CD4-positive, alpha-beta T cell treated with Interleukin-15 for 1 hour (primary cell): Measurements from ENCODE around the gene BMP5.

Experiments
- DNase-seq: peaks from one replicate; pipeline ENCODE4 v3.0.0-alpha.2; 2020

The BMP5 gene

DNA sequence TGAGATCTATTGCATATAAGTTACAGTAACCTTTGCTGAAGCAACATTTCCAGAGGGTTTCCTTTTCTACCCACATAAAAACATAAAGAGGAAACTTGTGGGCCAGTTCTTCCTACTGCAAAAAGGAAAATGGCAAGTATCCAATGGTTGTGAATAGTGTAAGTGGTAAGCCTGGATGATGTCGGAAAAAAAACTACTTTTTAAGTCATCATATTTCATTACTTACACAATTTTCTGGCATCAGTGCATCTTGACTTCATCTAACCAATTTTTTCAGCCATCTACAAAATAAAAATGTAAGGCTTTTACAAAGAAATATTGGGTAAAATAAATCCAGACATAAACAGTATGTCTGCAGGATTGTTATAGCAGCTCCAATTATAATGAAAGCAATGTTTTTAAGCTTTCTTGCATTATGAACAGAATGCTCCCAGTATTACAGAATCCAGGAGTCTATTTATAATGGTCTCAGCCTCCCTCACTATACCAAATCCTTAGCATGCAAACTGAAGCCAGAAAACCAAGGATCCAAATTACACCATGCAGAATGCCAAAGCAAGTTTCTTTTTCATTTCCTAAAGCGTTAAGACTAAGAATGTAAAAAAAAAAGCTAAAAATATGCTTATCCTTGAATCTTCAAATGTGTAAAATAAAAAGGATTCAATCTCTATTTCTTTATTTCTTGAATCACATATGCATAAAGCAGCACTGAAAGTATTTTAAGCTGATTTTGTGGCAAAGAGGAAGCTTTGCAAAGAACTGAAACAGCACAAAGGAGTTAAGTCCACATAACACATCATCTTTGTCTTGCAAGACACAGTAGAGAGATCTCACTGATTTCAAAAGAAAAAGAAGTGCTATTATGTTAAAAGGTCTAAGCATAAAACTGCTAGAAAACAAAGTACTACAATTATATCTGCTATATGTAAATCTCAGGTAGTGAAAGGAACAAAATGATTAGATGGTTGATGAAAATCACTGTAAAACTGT, 169.6 kb downstream of the BMP5 start:
- DNase-seq, result no peak

GRCh38 chr6:55704421-55704820, 171.0 kb downstream of the BMP5 start:
- DNase-seq, result no peak
